DND-41 (cell line): ENCODE data around the gene GRID1.

Source experiments
- CTCF ChIP-seq: IDR thresholded peaks from 2 replicates; pipeline ENCODE4 v1.5.1; 2012; ENCODE audit warnings: borderline replicate concordance, low read length, moderate library complexity, mild to moderate bottlenecking; ENCODE audit not compliant: poor library complexity, severe bottlenecking; ENCODE audit errors: extremely low read depth
- EZH2 ChIP-seq: IDR thresholded peaks from 3 replicates; pipeline ENCODE4 v1.6.1; 2012; ENCODE audit warnings: borderline replicate concordance, low read depth, mild to moderate bottlenecking, moderate library complexity, low read length, inconsistent platforms; ENCODE audit not compliant: severe bottlenecking

- TF ChIP-seq CTCF (no peak), EZH2 (no peak)
Measured at GRCh38 chr10:86182595-86182994, 184.0 kb downstream of the GRID1 start.
